Measurements from ENCODE around the gene LOXL3.
A peak's percentile ranks its signal among the peaks of the same experiment; 100 is the strongest.

Gene LOXL3

DNA sequence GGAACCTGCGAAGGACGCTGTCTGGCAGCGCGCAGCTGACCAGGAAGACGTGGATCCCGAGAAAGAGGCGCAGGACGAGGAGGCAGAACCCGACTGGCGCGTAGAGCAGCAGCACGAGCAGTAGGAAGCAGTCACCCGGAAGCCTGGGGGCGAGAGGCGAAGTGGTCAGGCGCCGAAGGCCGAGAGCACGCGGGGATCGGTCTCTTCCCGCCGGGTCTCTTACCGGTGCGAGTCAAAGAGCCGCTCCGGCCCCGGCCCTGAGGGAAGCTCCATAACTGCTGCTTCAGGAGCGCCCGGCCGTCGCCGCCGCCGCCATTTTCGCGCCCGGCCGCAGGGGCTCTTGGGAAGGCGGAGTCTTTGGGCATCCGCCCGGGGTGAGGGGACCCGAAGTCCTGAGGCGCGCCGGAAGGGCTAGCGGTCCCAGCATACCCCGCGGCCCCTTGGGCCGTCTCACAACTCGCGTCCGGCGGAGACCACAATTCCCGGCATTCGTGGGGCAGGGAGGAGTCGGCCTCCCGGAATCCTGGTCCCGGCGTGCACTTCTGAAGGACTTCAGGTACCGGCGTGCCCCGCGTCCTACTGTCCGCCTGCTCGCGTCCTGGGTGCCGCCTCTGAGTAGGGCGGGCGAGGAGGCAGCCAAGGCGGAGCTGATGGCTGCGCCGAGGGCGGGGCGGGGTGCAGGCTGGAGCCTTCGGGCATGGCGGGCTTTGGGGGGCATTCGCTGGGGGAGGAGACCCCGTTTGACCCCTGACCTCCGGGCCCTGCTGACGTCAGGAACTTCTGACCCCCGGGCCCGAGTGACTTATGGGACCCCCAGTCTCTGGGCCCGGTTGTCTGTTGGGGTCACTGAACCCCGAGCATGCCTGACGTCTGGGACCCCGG is 24.1 kb downstream of the LOXL3 start, which contains the start of the genes AUP1 and HTRA2:
Gene AUP1 (minus strand): TSS at position 350 of the 882 bp plus-strand sequence. CDS start 77 bp downstream, at position 273.
Gene HTRA2 (plus strand): TSS at position 577 of the 882 bp plus-strand sequence. CDS start 74 bp downstream, at position 651.
- peak; percentile 98 for DNase-seq (ENCODE audit: low spot score)

- DNase-seq (ENCODE audit: low spot score) = no peak
These were observed 25.0 kb downstream of the LOXL3 start for GRCh38 chr2:74528600-74529356.

DNA sequence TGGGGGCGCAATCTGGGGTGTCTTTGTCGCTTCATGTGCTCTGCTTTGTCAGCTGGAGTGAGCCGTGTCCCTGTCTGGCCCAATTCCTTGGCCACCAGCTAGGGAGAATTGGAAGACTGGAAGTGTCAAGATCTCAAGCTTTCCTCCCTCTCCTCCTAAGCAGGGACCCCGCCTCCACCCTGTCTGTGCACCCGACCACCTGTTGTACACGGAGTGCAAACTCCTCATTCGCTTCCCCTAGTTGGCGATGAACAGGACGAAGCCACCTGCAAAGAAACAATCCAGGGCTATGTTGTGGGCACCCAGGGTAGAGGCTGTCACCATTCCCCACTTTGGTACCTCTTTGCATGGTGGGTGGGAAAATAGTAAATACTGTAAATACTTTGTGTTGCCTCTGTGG is 26.0 kb downstream of the LOXL3 start:
- no peak for DNase-seq (ENCODE audit: low spot score)

GRCh38 chr2:74526649-74527230 is 27.0 kb downstream of the LOXL3 start:
- no peak for DNase-seq (ENCODE audit: low spot score)

GRCh38 chr2:74525717-74526648 is 27.8 kb downstream of the LOXL3 start, which contains the start of gene DQX1:
DQX1 (minus strand) TSS chr2:74526231; CDS start chr2:74525729, 502 bp downstream.
- no peak for DNase-seq (ENCODE audit: low spot score)

GRCh38 chr2:74524955-74525716 is 28.6 kb downstream of the LOXL3 start:
- DNase-seq (ENCODE audit: low spot score) = no peak

DNA sequence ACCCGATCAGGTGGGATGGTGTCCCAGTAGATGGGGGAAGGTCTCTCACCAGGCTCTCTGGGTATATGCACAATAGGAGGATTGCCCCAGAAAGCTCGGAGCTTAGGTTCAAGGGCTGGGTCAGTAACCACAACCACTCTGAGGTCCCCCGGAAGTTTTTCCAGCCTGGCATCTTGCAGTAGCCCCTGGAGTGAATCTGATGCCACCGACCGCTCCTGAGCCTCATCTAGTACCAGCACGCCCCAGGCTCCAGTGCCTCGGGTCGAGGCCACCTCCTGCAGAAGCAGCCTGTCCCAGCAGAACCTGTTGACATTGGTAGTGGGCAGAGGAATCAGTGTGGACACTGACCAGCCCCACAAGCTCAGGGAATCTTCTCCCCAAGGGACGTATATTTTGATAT is 29.7 kb downstream of the LOXL3 start:
- DNase-seq (ENCODE audit: low spot score) = no peak

DNA sequence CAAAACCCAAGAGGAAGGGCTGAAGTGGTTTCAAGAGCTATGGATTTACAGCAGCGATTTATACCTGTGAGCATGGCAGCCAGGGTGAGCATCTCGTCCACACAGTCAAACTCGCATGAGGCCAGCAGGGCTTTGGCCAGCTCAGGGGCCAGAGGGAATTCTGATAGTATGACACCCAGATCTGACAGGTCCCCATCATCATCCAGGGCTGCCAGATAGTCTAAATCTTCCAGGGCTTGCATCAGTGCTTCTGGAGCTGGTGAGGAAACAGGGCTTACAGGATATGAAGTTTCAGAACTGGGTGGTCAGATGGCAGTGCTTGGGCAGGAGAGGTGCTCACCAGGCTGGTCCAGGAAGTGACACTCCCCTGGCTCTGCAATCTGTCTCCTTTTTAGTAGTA is 31.2 kb downstream of the LOXL3 start:
- no peak for DNase-seq (ENCODE audit: low spot score)

GRCh38 chr2:74516650-74517049 is 37.1 kb downstream of the LOXL3 start:
- no peak for DNase-seq (ENCODE audit: low spot score)

DNA sequence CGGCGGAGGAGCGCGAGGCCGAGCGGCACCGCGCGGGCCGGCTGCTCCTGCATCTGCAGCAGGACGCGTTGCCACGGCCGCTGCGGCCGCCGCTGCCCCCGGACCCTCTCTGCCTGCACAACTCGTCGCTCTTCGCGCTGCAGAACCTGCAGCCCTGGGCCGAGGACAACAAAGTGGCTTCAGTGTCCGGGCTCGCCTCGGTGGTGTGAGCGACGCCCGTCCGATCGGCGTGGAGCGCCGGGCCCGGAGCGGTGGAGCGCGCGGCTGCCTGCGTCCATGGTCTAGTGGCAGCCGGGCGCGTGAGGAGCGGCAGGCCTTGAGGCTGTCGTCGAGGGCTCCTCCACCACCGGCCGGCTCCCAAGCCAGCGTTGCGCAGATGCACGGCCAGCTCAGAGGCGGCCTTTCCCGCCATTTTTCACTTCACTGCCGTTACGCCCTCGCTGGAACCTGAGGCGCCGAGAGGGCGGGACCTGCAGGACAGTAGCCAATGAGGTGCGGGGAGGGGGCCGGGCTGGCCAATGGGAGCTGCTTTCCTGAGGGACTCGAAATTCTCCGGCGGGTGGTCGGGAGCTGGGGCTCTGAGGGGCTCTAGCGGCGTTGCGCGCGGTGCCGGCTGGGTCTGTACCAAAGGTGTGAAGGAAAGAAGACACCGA is 37.6 kb downstream of the LOXL3 start:
- peak; percentile 85 for DNase-seq (ENCODE audit: low spot score)

DNA sequence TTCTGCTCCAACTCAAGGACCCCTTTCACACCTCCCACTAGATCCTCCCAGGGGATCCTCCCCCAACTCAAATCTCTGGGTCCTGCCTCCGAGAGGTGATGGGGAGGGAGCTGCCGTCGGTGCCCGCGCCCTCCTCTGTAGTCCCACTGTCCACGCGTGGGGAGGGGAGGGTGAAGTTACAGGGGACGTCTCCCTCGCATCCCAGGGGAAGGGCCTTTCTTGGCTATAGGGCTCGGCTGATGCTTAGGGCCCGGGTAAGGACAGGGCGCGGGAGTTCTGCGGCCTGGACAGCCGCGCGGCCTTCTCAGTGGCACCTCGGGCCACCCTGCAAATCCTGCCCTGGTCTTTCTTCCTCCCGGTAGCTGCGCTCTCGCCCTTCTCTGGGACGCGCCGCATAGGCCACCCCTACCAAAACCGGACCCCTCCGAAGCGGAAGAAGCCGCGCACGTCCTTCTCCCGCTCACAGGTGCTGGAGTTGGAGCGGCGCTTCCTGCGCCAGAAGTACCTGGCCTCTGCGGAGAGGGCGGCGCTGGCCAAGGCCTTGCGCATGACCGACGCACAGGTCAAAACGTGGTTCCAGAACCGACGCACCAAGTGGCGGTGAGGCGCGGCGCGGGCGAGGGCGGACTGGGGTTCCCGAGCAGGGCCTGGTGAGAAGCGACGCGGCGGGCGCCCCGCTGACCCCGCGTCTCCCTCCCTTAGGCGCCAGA is 38.3 kb downstream of the LOXL3 start:
- no peak for DNase-seq (ENCODE audit: low spot score)

- DNase-seq (ENCODE audit: low spot score) = no peak
These were observed 39.1 kb downstream of the LOXL3 start, which contains the start of gene TLX2 for GRCh38 chr2:74514368-74515270. TLX2 (plus strand) TSS chr2:74514450; CDS start chr2:74514807, 357 bp downstream.

- peak; percentile 81 for DNase-seq (ENCODE audit: low spot score)
These were observed 40.0 kb downstream of the LOXL3 start for GRCh38 chr2:74513605-74514367.

DNA sequence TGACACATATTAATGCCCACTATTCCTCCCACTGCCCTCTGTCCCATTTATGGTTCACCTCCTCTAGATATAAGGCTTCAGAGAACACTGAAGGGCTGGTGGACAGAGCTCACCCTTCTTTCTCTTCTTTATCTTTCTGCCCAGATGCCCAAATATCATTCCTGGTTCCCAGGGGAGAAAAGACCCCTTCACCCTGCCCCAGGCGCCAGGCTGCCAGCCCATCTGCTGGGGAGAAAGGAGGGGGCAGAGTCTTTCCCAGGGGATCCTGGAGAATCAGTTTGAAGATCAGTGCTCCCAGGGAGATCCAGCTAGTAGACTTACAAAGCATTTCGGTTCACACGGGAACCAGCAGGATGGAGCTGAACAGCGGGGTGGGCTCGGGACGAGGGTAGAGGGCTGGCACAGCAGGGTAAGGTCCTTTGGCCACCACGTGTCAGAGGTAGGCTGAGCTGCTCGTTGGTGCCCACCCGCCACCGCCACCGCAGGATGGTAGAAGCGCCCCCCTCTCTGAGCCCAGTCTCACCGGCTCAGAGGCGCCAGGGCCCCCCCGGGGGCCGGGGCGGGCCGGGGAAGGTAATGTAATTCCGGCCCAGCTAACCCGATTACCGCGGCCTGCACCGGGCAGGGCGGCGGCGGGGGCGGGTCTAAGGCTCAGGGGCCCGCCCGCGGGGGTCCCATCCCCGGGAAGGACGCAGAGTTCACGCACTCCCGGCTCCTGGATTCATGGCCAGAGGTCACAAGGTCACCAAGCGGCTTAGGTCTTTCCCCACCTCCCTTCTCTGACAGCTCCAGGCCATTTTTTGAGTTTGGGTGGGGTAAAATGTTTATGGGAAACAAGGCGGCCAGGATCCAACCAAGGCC is 40.8 kb downstream of the LOXL3 start:
- peak; percentile 92 for DNase-seq (ENCODE audit: low spot score)

- DNase-seq (ENCODE audit: low spot score) = no peak
These were observed 42.4 kb downstream of the LOXL3 start for GRCh38 chr2:74511104-74511989.

All from SK-N-DZ (cell line).